ENCODE results near the gene IER5L. TPM values are rescaled to one million over a fixed set of nuclear protein-coding genes. Genes with fewer than 3 reads are reported as not detected.
A peak's percentile ranks its signal among the peaks of the same experiment; 100 is the strongest.

Gene IER5L
- total RNA-seq, 1 donor from 2014 or later: 11.7 TPM

DNA sequence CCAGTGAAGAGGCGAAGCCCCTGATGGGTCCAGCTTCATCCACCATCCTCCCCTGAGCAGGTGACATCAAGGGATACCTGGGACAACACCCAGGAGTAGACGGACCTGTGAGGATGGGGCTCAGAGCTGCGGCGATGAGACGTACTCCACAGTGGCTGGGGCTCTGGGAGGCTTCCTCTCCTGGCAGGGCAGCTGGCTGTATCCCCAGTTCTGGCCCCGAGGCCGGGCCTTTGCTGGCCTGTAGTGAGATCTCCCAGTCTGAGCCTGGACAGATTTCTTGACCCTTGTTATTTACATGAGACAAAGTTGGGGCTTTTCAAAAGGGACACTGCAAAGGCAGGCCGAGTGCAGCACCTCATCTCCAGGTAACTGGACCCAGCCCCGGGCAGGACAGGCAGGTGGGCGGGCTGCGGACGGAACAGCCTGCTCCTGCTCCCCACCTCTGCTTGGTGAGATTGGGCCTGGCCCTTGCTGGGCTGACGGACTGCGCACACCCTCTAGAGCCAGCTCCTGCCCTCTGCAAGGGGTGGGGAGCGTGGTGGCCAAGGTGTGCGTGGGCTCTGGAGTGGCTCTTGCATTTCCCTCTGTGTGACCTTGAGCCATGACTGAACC lies 23.1 kb downstream of the IER5L start:
- no peak for DNase-seq
- H3K36me3 Mint-ChIP-seq (ENCODE audit: low read depth): peaks cover 10% of the 10 kb centered on the region
- no peaks in the 10 kb centered on the region for H3K9me3 Mint-ChIP-seq
- H3K27me3 Mint-ChIP-seq: no peaks in the 10 kb centered on the region
- peaks cover 2% of the 10 kb centered on the region for H3K4me1 Mint-ChIP-seq
- H3K4me3 Mint-ChIP-seq: no peak overlapping the region
- H3K27ac Mint-ChIP-seq: no peak overlapping the region
- intact Hi-C loops (cut with micrococcal nuclease): no loop called here

DNA sequence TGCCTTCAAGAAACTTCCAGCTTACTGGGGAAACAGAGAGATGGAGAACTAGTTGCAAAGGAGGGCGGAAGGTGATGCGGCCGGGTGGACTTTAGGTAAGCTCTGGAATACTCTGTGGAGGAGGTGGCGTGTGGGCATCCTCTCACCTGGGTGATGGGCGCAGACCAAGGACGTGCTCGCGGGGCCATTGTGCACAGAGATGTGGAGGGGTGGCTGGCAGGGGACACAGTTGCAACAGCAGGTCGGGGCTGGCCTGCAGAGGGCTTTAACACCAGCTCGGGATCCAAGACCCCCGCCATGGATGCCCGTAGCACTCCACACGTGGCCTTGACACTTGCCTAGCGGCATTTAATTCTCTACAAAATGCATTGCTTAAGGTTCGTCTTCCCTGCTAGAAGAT lies 26.6 kb downstream of the IER5L start:
- intact Hi-C loops (cut with micrococcal nuclease): no loop called here
- DNase-seq: no peak
- no peaks in the 10 kb centered on the region for H3K9me3 Mint-ChIP-seq
- peaks cover 14% of the 10 kb centered on the region for H3K36me3 Mint-ChIP-seq (ENCODE audit: low read depth)
- no peaks in the 10 kb centered on the region for H3K27me3 Mint-ChIP-seq
- no peak overlapping the region for H3K4me3 Mint-ChIP-seq
- peaks cover 7% of the 10 kb centered on the region for H3K4me1 Mint-ChIP-seq
- H3K27ac Mint-ChIP-seq: peak overlapping the region; percentile 60

DNA sequence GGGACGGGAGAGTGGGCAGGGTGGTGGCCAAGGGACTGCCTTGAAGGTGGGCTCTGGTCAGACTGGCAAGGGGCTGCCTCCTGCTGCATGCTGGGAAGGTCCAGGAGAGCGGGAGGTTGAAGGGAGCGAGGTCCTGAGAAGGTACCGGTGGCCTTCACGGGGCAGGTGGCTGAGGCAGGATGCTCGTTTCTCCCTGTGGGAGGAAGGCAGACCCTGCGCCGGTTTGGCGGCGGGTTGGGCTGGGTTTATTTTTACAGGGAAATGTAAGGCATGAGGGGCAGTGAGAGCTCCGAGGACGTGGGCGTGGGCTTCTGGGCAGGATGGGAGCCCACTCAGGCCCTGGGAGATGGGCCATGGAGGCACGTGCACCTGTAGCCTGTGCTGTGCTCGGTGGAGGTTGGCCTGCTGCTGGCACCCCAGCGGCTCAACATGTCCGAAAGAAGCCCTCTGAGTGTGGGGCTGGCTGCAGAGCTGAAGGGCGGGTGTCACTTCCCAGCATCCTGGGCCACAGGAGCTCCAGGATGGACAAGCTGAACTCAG lies 27.3 kb downstream of the IER5L start:
- Mint-ChIP-seq H3K27me3 (no peaks in the 10 kb centered on the region), H3K36me3 (ENCODE audit: low read depth) (peaks cover 18% of the 10 kb centered on the region), H3K4me1 (peaks cover 9% of the 10 kb centered on the region), H3K4me3 (no peak overlapping the region), H3K9me3 (no peaks in the 10 kb centered on the region), H3K27ac (no peak overlapping the region)
- intact Hi-C loops (cut with micrococcal nuclease): no loop called here
- no peak for DNase-seq

DNA sequence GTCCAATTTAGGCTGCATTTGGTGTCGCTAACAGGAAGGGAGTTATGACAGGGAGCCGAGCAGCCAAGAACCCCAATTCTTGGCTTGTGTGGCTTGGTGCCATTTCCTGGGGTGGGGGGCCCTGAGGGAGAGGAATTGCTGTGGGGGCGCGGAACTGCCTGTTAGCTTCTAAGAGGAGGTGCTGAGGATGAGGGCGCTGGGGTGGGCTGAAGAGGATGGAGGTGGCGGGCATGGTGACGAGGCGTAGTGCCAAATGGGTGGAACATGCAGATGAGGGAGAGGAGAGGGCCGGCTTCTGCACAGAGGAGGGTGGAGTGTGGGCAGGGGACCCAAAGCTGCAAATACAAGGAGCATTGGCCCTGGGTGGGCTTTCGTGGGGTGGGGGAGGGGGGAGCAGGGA lies 27.9 kb downstream of the IER5L start:
- Mint-ChIP-seq H3K36me3 (ENCODE audit: low read depth) (peaks cover 18% of the 10 kb centered on the region), H3K4me1 (peaks cover 9% of the 10 kb centered on the region), H3K27me3 (no peaks in the 10 kb centered on the region), H3K9me3 (no peaks in the 10 kb centered on the region), H3K4me3 (no peak overlapping the region), H3K27ac (no peak overlapping the region)
- intact Hi-C loops (cut with micrococcal nuclease): no loop called here
- DNase-seq: no peak

DNA sequence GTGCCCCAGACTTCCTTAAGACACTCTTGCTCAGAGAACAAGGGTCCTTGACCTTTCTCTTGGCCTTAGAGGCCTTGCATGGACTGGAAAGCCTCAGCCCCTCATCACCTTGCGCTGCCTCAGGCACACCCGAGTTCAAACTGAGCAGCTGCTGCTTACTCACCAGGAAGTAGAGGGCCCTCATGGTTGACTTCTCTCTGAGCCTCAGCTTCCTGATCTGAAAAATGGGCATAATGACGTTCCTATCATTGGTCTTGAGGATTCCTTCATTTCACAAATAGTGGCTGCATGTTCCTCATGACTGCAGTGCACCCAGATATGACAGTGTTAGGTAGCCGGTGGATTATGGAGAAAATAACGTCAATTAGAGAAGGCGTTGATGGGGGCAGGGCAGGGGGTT lies 28.6 kb downstream of the IER5L start:
- intact Hi-C loops (cut with micrococcal nuclease): no loop called here
- no peak overlapping the region for H3K4me3 Mint-ChIP-seq
- DNase-seq: no peak
- peak overlapping the region; percentile 1 for H3K27ac Mint-ChIP-seq
- H3K9me3 Mint-ChIP-seq: no peaks in the 10 kb centered on the region
- H3K27me3 Mint-ChIP-seq: no peaks in the 10 kb centered on the region
- peaks cover 9% of the 10 kb centered on the region for H3K4me1 Mint-ChIP-seq
- peaks cover 18% of the 10 kb centered on the region for H3K36me3 Mint-ChIP-seq (ENCODE audit: low read depth)

DNA sequence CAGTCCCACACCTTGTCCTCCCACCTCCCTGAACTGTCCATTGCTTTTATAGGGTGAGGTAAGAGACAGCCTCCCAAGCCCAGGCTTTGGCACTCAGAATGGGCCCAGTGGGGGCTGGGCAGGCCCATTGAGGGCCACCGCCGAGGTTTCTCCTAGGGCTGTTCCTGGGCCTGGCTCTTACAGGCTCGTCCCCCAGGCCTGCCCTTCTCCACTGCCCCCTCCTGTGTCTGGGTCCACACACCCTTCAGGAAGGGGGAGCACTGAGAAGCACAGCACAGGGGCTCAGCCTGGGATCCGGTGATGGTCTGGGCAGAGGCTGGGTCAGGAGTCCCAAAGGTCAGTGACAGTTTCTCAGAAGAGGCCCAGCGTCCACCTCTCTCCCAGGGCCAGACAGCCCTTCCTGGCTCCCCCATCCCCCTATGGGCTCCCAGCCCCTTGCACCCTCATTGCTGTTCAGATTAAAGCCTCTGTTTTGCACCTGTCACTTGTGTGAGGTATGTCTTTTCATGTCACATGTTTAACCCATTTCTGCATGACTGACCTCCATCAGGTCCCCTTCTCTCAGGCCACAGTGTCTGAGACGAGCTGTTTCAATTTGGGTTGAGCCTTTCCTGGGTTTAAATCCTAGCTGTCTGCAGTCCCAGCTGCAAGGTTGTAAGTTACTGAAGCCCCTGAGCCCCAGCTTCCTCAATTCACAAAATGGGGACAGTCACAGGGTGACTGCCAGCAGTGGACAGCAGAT lies 29.4 kb downstream of the IER5L start:
- peaks cover 23% of the 10 kb centered on the region for H3K36me3 Mint-ChIP-seq (ENCODE audit: low read depth)
- peaks cover 12% of the 10 kb centered on the region for H3K4me1 Mint-ChIP-seq
- no peak overlapping the region for H3K27ac Mint-ChIP-seq
- H3K9me3 Mint-ChIP-seq: no peaks in the 10 kb centered on the region
- intact Hi-C loops (cut with micrococcal nuclease): no loop called here
- DNase-seq: no peak
- no peaks in the 10 kb centered on the region for H3K27me3 Mint-ChIP-seq
- no peak overlapping the region for H3K4me3 Mint-ChIP-seq

DNA sequence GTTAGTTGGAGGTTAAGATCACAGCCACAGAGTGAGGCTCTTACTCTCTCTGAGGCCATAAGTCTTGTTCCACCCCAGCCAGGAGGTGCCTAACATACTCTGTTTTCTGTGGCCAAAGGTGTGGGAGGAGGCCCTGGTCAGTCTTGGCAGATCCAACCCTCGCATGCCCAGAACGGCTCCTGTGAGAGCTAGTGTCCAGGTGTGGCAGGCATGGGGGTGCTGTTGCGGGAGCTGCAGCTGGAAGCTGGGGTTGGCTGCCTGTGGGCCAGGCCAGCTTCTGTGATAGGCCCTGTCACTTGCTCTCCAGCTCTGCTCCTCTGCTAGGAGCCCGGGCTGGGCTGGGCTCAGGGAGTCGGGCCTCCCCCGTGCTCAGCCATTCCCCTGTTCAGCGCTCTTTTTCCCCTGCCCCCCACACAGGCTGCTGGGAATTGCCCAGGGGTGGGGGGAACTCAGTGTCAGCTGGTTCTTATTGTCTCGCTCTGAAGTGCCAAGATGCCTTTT lies 31.6 kb downstream of the IER5L start:
- Mint-ChIP-seq H3K36me3 (ENCODE audit: low read depth) (peaks cover 24% of the 10 kb centered on the region), H3K4me1 (peaks cover 25% of the 10 kb centered on the region), H3K27ac (peak overlapping the region; percentile 36), H3K4me3 (no peak overlapping the region), H3K9me3 (no peaks in the 10 kb centered on the region), H3K27me3 (no peaks in the 10 kb centered on the region)
- intact Hi-C loops (cut with micrococcal nuclease): no loop called here
- DNase-seq: no peak

DNA sequence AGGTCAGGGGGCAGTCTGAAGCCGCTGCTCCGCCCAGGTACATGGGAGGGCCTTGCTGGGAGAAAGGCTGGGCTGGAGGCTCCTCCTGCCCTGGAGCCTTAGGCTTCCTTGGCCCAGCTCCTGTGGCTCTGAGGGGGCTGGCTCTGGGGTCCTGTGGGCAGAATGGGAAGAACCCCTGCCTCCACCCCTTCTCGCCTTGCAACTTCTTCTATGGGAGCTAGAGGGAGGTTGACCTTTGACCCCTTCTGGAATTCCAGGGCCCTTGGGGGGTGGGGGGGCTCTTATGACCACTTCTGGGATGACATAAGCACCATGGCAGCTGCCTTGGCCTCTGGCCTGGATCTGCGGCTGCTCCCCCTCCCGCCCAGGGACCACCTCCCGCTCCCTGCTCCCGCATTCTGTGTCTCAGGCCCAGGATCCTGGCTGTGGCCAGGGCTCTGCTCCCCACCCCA lies 32.2 kb downstream of the IER5L start:
- no peak for DNase-seq
- no peaks in the 10 kb centered on the region for H3K9me3 Mint-ChIP-seq
- intact Hi-C loops (cut with micrococcal nuclease): no loop called here
- H3K4me1 Mint-ChIP-seq: peaks cover 29% of the 10 kb centered on the region
- H3K4me3 Mint-ChIP-seq: no peak overlapping the region
- H3K27ac Mint-ChIP-seq: no peak overlapping the region
- peaks cover 22% of the 10 kb centered on the region for H3K36me3 Mint-ChIP-seq (ENCODE audit: low read depth)
- H3K27me3 Mint-ChIP-seq: no peaks in the 10 kb centered on the region

DNA sequence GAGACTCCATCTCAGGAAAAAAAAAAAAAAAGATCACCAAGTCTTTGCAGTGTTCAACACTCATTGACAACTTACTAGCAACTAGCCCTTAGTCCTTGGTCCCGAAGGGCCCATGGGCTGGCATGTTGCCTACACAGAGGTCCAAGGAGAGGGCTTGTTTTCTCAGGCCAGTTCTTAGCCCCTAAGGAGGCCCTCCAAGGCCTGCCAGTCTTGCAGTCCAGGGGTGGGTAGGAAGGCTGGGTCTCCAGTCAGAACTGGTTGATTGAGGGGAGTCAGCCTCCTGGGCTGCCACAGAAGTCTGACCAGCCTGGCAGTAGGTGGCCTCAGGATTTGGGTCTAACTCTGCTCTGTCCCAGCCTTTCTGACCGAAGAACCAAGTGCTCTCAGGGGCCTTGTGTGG lies 32.7 kb downstream of the IER5L start:
- DNase-seq: no peak
- Mint-ChIP-seq H3K4me3 (no peak overlapping the region), H3K27ac (no peak overlapping the region), H3K27me3 (no peaks in the 10 kb centered on the region), H3K4me1 (peaks cover 31% of the 10 kb centered on the region), H3K9me3 (no peaks in the 10 kb centered on the region), H3K36me3 (ENCODE audit: low read depth) (peaks cover 22% of the 10 kb centered on the region)
- intact Hi-C loops (cut with micrococcal nuclease): no loop called here

DNA sequence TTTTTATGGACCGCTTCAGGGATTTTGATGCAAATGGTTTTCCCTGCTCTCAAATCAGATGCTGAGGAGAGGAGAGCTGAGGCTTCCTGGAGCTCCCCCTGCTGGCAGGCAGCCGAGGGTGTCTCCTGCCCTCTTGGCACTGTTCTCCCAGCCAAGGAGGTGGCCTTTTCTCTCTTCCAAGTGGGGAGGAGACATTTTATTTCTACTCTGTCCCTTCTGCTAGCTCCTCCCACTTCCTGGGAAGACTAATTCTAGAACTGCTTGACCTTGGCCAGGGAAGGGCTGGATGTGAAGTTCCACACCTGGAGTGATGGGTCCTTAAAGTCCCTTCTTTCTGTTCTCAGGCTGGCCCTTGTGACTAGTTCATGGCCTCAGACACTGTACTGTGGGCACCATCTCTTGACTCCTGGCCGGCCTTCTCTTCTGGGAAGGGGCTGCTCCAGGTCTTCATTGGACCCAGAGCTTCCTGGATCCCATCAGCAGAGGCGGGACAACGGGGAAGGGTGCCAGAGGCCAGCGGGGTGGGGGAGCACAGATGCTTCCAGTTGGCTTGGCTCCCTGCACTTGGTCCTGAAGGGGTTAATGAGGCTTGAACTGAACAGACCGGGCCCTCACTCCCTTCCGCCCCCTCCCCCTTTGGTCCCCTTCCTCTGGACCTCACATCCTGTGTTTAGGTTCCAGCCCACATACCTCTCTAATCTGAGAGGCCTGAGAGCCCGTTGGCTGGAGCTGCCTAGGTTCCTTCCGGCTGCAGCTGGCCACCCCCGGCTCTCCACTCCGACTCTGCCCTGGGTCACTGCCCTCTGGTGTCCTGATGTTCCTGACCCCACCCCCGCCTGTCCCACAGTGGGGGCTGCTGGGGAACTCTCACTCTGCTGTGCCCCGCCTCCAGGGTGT lies 34.8 kb downstream of the IER5L start:
- Mint-ChIP-seq H3K4me1 (peaks cover 38% of the 10 kb centered on the region), H3K27me3 (no peaks in the 10 kb centered on the region), H3K36me3 (ENCODE audit: low read depth) (peaks cover 20% of the 10 kb centered on the region), H3K9me3 (no peaks in the 10 kb centered on the region), H3K4me3 (peak overlapping the region; percentile 15), H3K27ac (peak overlapping the region; percentile 74)
- peak; percentile 92 for DNase-seq
- intact Hi-C loops (cut with micrococcal nuclease): loop anchor here (5.0 kb wide), 2 partner anchors 94 to 344 kb away; no protein-coding TSS in a partner anchor

DNA sequence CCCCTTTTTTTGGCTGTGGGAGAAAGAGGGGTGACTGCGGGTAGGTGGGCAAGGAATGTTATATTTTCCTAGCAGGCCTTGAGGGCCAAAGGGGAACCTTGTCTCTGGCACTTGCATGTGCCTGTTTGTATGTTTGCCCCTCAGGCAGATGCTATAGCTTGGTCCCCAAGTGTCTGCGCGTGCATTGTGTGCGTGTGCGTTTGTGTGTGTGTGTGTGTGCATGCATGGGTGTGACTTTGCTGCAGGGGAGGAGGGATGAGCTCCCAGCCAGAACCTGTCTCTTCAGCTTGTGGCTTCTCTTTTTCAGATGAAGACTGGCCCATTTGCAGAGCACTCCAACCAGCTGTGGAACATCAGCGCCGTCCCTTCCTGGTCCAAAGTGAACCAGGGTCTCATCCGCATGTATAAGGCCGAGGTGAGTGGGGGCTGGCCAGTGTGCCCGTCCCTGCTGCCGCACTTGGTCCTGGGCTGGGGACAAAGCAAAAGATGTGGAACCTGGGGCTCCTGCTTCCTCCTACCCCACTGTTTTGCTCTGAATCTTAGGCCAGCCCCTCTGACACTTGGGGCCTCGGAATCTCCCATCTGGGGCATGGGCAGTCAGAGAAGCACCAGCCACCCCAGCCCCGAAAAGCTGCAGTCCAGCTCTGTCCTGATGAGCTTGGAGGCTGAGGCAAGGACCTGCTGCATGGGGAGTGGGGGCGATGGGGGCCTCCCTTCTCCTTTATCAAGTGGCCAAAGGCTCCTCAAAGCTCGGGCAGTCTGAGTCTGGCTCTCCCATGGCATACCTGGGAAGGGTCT lies 35.7 kb downstream of the IER5L start:
- no peaks in the 10 kb centered on the region for H3K27me3 Mint-ChIP-seq

DNA sequence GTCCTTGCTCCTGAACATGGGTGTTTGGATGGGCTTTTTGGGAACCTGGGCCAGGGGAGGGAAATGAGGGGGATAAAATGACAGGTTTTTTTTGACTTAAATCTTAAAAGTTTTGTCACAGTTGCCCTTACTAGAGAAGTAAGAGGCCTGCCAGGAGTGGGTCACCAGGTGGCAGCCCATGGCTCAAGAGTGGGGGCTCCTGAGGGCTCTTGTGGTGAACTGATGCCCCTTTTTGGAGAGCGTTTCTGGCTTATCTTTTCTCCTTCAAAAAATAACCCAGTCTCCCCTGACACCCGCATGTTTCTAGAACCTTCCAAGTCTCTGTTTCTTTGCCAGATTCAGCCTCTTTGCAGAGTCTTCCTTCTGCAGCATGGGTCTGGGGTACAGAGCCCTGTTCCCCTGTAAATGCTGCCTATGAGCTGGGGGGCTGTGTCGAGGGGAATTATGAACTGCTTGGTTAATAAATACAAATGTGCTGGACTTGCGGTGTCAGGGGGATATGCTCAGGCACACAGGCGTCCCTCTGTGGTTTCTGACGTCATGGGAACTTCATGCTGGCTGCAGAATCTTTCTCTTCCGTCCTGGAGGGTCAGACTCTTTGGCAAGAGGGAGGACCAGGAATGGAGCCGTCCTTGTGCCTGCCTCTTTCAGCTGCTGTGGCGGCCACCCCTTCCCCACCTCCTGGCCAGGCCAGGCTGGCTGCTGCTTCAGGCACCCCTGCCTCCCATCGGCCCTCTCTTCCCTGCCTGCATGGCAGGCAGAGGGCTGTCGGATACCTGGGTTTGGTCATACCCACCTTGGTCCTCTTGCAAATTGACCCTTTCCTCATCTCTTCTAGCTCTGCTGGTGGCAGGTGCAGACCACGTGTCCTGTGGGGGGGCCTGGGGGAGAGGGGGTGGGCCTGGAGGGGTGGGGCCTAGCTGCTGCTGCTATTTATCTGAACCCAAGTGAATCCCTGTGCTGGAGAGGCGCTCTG lies 36.7 kb downstream of the IER5L start:
- intact Hi-C loops (cut with micrococcal nuclease): loop anchor here (5.0 kb wide), 2 partner anchors 96 to 346 kb away; no protein-coding TSS in a partner anchor
- Mint-ChIP-seq H3K36me3 (ENCODE audit: low read depth) (peaks cover 18% of the 10 kb centered on the region), H3K4me3 (peak overlapping the region; percentile 80), H3K27me3 (no peaks in the 10 kb centered on the region), H3K4me1 (peaks cover 38% of the 10 kb centered on the region), H3K9me3 (no peaks in the 10 kb centered on the region), H3K27ac (peak overlapping the region; percentile 93)
- DNase-seq: peak; percentile 81

More for the DNA sequence above, 35.7 kb downstream of the IER5L start:
- Mint-ChIP-seq H3K4me3 (peak overlapping the region; percentile 80), H3K4me1 (peaks cover 38% of the 10 kb centered on the region), H3K9me3 (no peaks in the 10 kb centered on the region), H3K27ac (peak overlapping the region; percentile 93), H3K36me3 (ENCODE audit: low read depth) (peaks cover 20% of the 10 kb centered on the region)
- intact Hi-C loops (cut with micrococcal nuclease): loop anchor here (5.0 kb wide), 2 partner anchors 95 to 345 kb away; no protein-coding TSS in a partner anchor
- no peak for DNase-seq

Measured in activated CD4-positive, alpha-beta T cell treated with anti-CD3 and anti-CD28 coated beads, Interleukin-2, amount 10 ng/mL, durations not matched to agents 24 days and 14 days (primary cell).